Osteoblast (primary cell): ENCODE results near the gene SP4. TPM values are rescaled to one million over a fixed set of nuclear protein-coding genes. Genes with fewer than 3 reads are reported as not detected.

Source experiments
- DNase-seq: peaks from one replicate; pipeline ENCODE4 v3.0.0; 2011; ENCODE audit warnings: low spot score, mixed read lengths; ENCODE audit not compliant: insufficient read length; ENCODE audit errors: missing footprints
- H2AFZ ChIP-seq: 2 replicates; pipeline ENCODE4 v1.6.0; 2011; ENCODE audit warnings: mild to moderate bottlenecking, low read length
- H3K27ac ChIP-seq: 2 replicates; pipeline ENCODE4 v1.5.1; 2011; ENCODE audit warnings: mild to moderate bottlenecking, low read depth, low read length, moderate library complexity
- H3K27me3 ChIP-seq: 2 replicates; pipeline ENCODE4 v1.6.0; 2012; ENCODE audit warnings: mild to moderate bottlenecking, control low read depth, inconsistent platforms, low read length, moderate library complexity; ENCODE audit not compliant: insufficient read depth
- H3K36me3 ChIP-seq: 2 replicates; pipeline ENCODE4 v1.5.1; 2011; ENCODE audit warnings: mild to moderate bottlenecking, low read length, control low read depth, moderate library complexity; ENCODE audit not compliant: insufficient read depth
- H3K4me1 ChIP-seq: 2 replicates; pipeline ENCODE4 v1.5.1; 2011; ENCODE audit warnings: mild to moderate bottlenecking, low read length, control low read depth, moderate library complexity; ENCODE audit not compliant: insufficient read depth
- H3K4me2 ChIP-seq: 2 replicates; pipeline ENCODE4 v1.6.0; 2011; ENCODE audit warnings: mild to moderate bottlenecking, low read length; ENCODE audit not compliant: insufficient read depth
- H3K4me3 ChIP-seq: fragments of 200-600 bp; sonication (generic); 3 replicates; pipeline ENCODE4 v1.5.1; 2012; ENCODE audit warnings: mild to moderate bottlenecking, low read length, inconsistent platforms; ENCODE audit not compliant: insufficient read depth
- H3K79me2 ChIP-seq: 2 replicates; pipeline ENCODE4 v1.6.0; 2012; ENCODE audit warnings: mild to moderate bottlenecking, low read length, control low read depth, inconsistent platforms; ENCODE audit not compliant: insufficient read depth
- H3K9me3 ChIP-seq: 2 replicates; pipeline ENCODE4 v1.5.1; 2011; ENCODE audit warnings: low read depth, low read length, control low read depth
- H4K20me1 ChIP-seq: 2 replicates; pipeline ENCODE4 v1.6.0; 2012; ENCODE audit warnings: mild to moderate bottlenecking, low read length, control low read depth; ENCODE audit not compliant: insufficient read depth
- CTCF ChIP-seq: IDR thresholded peaks from 2 replicates; pipeline ENCODE4 v1.5.1; 2011; ENCODE audit warnings: mild to moderate bottlenecking, low read depth, low read length, moderate library complexity; ENCODE audit errors: extremely low read depth
- total RNA-seq: library from RNA; depleted of rRNA; stranded (reverse); fragments of >200 nt; gene quantifications from 2 replicates; pipeline ENCODE4 v1.2.3, GENCODE V29; 2012

The SP4 gene
- total RNA-seq, 1 donor: 5.1 TPM

GRCh38 chr7:21412957-21413356, 14.9 kb upstream of the SP4 start:
- Histone ChIP-seq H3K4me2 (no peak overlapping the region), H4K20me1 (no peaks in the 10 kb centered on the region), H3K36me3 (no peaks in the 10 kb centered on the region), H2AFZ (no peak overlapping the region), H3K4me1 (no peaks in the 10 kb centered on the region), H3K79me2 (no peaks in the 10 kb centered on the region), H3K27me3 (no peaks in the 10 kb centered on the region), H3K9me3 (no peaks in the 10 kb centered on the region), H3K4me3 (no peak overlapping the region), H3K27ac (no peak overlapping the region)
- TF ChIP-seq CTCF: no peak
- DNase-seq: no peak

GRCh38 chr7:21413502-21413901, 14.4 kb upstream of the SP4 start:
- no peak overlapping the region for H2AFZ ChIP-seq
- no peak overlapping the region for H3K4me2 ChIP-seq
- no peaks in the 10 kb centered on the region for H3K9me3 ChIP-seq
- no peaks in the 10 kb centered on the region for H4K20me1 ChIP-seq
- H3K27ac ChIP-seq: no peak overlapping the region
- no peak for TF ChIP-seq CTCF
- no peak for DNase-seq
- no peaks in the 10 kb centered on the region for H3K27me3 ChIP-seq
- no peak overlapping the region for H3K4me3 ChIP-seq
- H3K79me2 ChIP-seq: no peaks in the 10 kb centered on the region
- no peaks in the 10 kb centered on the region for H3K36me3 ChIP-seq
- H3K4me1 ChIP-seq: no peaks in the 10 kb centered on the region

- Histone ChIP-seq H3K4me2 (no peak overlapping the region), H3K36me3 (no peaks in the 10 kb centered on the region)
These were observed 13.0 kb upstream of the SP4 start for GRCh38 chr7:21414795-21415393.

GRCh38 chr7:21417647-21418046, 10.2 kb upstream of the SP4 start:
- TF ChIP-seq CTCF: no peak
- no peaks in the 10 kb centered on the region for H3K36me3 ChIP-seq
- no peak overlapping the region for H3K4me2 ChIP-seq
- no peaks in the 10 kb centered on the region for H4K20me1 ChIP-seq
- no peak overlapping the region for H3K4me3 ChIP-seq
- no peaks in the 10 kb centered on the region for H3K9me3 ChIP-seq
- no peak overlapping the region for H2AFZ ChIP-seq
- no peaks in the 10 kb centered on the region for H3K27me3 ChIP-seq
- H3K4me1 ChIP-seq: no peaks in the 10 kb centered on the region
- H3K27ac ChIP-seq: no peak overlapping the region
- DNase-seq: no peak
- H3K79me2 ChIP-seq: no peaks in the 10 kb centered on the region

More at GRCh38 chr7:21414795-21415393, 13.0 kb upstream of the SP4 start:
- Histone ChIP-seq H3K79me2 (no peaks in the 10 kb centered on the region), H4K20me1 (no peaks in the 10 kb centered on the region), H3K9me3 (no peaks in the 10 kb centered on the region), H3K4me1 (no peaks in the 10 kb centered on the region), H2AFZ (no peak overlapping the region), H3K27me3 (no peaks in the 10 kb centered on the region), H3K4me3 (no peak overlapping the region), H3K27ac (no peak overlapping the region)
- peak; percentile 26 for DNase-seq
- no peak for TF ChIP-seq CTCF
